Rectal smooth muscle tissue (tissue), 1 donor: ENCODE measurements around the gene HBQ1.
"Not testable (repeated sequence)": the region's sequence is repeated elsewhere in the genome, so short reads cannot be mapped to it uniquely, and the experiment has no call there.

Experiments used
- H3K27ac ChIP-seq: one replicate; pipeline ENCODE4 v1.7.0; 2013; ENCODE audit warnings: low read depth, low read length, inconsistent platforms
- H3K27me3 ChIP-seq: one replicate; pipeline ENCODE4 v1.7.0; 2013; ENCODE audit warnings: low read length; ENCODE audit not compliant: control insufficient read depth, insufficient read depth
- H3K36me3 ChIP-seq: one replicate; pipeline ENCODE4 v1.7.0; 2013; ENCODE audit warnings: low read length; ENCODE audit not compliant: control insufficient read depth, insufficient read depth
- H3K4me1 ChIP-seq: one replicate; pipeline ENCODE4 v1.7.0; 2013; ENCODE audit warnings: low read length; ENCODE audit not compliant: control insufficient read depth, insufficient read depth
- H3K4me3 ChIP-seq: one replicate; pipeline ENCODE4 v1.7.0; 2013; ENCODE audit warnings: low read length
- H3K9ac ChIP-seq: one replicate; pipeline ENCODE4 v1.7.0; 2013; ENCODE audit warnings: low read length

Gene HBQ1

GRCh38 chr16:173928-174769 lies 6.1 kb upstream of the HBQ1 start:
- H3K36me3 ChIP-seq, H3K27ac ChIP-seq, H3K4me1 ChIP-seq, H3K9ac ChIP-seq, H3K4me3 ChIP-seq: not testable (repeated sequence)
- peaks cover 28% of the 10 kb centered on the region for H3K27me3 ChIP-seq

GRCh38 chr16:175011-175949 lies 5.0 kb upstream of the HBQ1 start:
- Histone ChIP-seq H3K4me3 (no peak overlapping the region), H3K36me3 (no peaks in the 10 kb centered on the region), H3K9ac (no peak overlapping the region), H3K27ac (no peak overlapping the region), H3K4me1 (no peaks in the 10 kb centered on the region), H3K27me3 (peaks cover 28% of the 10 kb centered on the region)

GRCh38 chr16:176006-176405 lies 4.3 kb upstream of the HBQ1 start:
- peaks cover 25% of the 10 kb centered on the region for H3K27me3 ChIP-seq
- H3K36me3 ChIP-seq, H3K9ac ChIP-seq, H3K4me1 ChIP-seq, H3K27ac ChIP-seq, H3K4me3 ChIP-seq: not testable (repeated sequence)

GRCh38 chr16:176477-177382 lies 3.5 kb upstream of the HBQ1 start, which contains the start of gene HBA1:
TSS of gene HBA1 (plus strand) at chr16:176680. CDS start at chr16:176717, 37 bp downstream.
- peaks cover 25% of the 10 kb centered on the region for H3K27me3 ChIP-seq
- not testable (repeated sequence) for H3K4me1 ChIP-seq, H3K36me3 ChIP-seq, H3K9ac ChIP-seq, H3K4me3 ChIP-seq, H3K27ac ChIP-seq

- no peaks in the 10 kb centered on the region for H3K36me3 ChIP-seq
- H3K27ac ChIP-seq = no peak overlapping the region
- no peaks in the 10 kb centered on the region for H3K4me1 ChIP-seq
- H3K27me3 ChIP-seq = peaks cover 25% of the 10 kb centered on the region
- H3K4me3 ChIP-seq = no peak overlapping the region
- H3K9ac ChIP-seq = no peak overlapping the region
These were observed 2.9 kb upstream of the HBQ1 start for GRCh38 chr16:177394-177822.

GRCh38 chr16:177981-178667 lies 2.1 kb upstream of the HBQ1 start:
- Histone ChIP-seq H3K27me3 (peaks cover 25% of the 10 kb centered on the region), H3K4me3 (no peak overlapping the region), H3K4me1 (no peaks in the 10 kb centered on the region)

GRCh38 chr16:178668-179015 lies 1.6 kb upstream of the HBQ1 start:
- no peaks in the 10 kb centered on the region for H3K4me1 ChIP-seq
- no peak overlapping the region for H3K9ac ChIP-seq
- H3K36me3 ChIP-seq = no peaks in the 10 kb centered on the region
- H3K27ac ChIP-seq = no peak overlapping the region
- H3K27me3 ChIP-seq = peaks cover 25% of the 10 kb centered on the region
- no peak overlapping the region for H3K4me3 ChIP-seq

More at GRCh38 chr16:177981-178667, 2.1 kb upstream of the HBQ1 start:
- Histone ChIP-seq H3K36me3 (no peaks in the 10 kb centered on the region), H3K9ac (no peak overlapping the region), H3K27ac (no peak overlapping the region)

- no peak overlapping the region for H3K4me3 ChIP-seq
- no peak overlapping the region for H3K27ac ChIP-seq
- no peak overlapping the region for H3K9ac ChIP-seq
- no peaks in the 10 kb centered on the region for H3K36me3 ChIP-seq
- H3K27me3 ChIP-seq = peaks cover 23% of the 10 kb centered on the region
- no peaks in the 10 kb centered on the region for H3K4me1 ChIP-seq
These were observed 807 bp upstream of the HBQ1 start for GRCh38 chr16:179211-180092.

- Histone ChIP-seq H3K4me3 (peak overlapping the region; percentile 45), H3K27me3 (peaks cover 14% of the 10 kb centered on the region), H3K4me1 (no peaks in the 10 kb centered on the region), H3K9ac (no peak overlapping the region), H3K36me3 (peaks cover 2% of the 10 kb centered on the region), H3K27ac (no peak overlapping the region)
These were observed 664 bp downstream of the HBQ1 start for GRCh38 chr16:180681-181564.

GRCh38 chr16:181565-182021 lies 1.3 kb downstream of the HBQ1 start:
- Histone ChIP-seq H3K27ac (no peak overlapping the region), H3K4me3 (no peak overlapping the region), H3K4me1 (no peaks in the 10 kb centered on the region), H3K27me3 (peaks cover 14% of the 10 kb centered on the region), H3K9ac (no peak overlapping the region), H3K36me3 (peaks cover 2% of the 10 kb centered on the region)
